HG03139 (cell line): ENCODE measurements around the gene CNTN6.

Source experiments
- ATAC-seq: cut with Tn5 transposase; IDR thresholded peaks from one replicate; pipeline ENCODE4 v1.9.1; 2021; ENCODE audit not compliant: unreplicated experiment

CNTN6 gene

DNA sequence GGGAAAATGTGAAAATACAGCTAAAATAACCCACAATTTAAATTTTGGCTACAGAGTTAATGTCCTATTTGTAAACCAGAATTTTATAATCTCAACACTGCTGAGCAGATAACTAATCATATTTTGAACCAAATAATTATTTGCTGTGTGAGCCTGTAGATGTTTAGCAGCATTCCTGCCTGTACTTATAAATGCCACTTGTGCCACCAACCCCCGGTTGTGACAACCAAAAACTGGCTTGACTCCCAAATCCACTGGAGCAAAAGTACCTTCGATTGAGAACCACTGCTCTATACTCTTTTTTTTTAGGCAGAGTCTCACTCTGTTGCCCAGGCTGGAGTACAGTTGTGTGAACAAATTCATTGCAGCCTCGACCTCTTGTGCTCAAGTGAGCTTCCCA is 78.5 kb downstream of the CNTN6 start:
- no peak for ATAC-seq

DNA sequence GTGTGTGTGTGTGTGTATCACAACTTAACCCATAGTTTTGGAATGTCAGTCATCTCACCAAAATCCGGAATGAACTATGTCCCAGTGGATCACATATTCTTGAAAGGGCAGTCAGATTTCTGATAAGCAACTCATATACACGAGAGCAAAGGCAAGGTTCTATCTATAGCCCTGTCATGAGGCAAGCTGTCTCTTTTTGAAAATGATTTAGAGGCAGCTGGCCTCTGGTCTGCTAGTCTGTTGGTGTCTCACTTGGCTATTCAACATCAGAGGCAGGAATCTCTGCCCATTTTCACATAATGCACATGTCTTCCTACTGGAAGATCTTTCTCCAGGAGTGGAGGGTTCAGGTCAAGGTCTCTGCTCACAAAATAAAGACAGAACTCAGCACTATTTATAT is 79.8 kb downstream of the CNTN6 start:
- no peak for ATAC-seq

DNA sequence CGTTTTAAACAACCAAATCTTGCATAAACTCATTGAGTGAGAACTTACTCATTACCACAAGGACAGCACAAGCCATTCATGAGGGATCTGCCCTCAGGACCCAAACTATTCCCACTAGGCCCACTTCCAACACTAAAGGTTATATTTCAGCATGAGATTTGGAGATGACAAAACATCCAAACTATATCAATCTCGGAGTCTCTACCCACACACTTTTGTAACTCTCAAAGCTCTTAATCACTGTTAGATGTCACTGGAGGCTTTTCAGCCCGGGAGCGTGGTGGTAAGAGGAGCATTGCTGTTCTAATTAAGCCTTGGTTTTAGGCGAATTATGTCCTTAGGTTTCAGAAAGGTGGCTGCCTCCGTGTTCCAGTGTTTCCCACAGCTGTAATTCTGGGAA is 86.3 kb downstream of the CNTN6 start:
- no peak for ATAC-seq

DNA sequence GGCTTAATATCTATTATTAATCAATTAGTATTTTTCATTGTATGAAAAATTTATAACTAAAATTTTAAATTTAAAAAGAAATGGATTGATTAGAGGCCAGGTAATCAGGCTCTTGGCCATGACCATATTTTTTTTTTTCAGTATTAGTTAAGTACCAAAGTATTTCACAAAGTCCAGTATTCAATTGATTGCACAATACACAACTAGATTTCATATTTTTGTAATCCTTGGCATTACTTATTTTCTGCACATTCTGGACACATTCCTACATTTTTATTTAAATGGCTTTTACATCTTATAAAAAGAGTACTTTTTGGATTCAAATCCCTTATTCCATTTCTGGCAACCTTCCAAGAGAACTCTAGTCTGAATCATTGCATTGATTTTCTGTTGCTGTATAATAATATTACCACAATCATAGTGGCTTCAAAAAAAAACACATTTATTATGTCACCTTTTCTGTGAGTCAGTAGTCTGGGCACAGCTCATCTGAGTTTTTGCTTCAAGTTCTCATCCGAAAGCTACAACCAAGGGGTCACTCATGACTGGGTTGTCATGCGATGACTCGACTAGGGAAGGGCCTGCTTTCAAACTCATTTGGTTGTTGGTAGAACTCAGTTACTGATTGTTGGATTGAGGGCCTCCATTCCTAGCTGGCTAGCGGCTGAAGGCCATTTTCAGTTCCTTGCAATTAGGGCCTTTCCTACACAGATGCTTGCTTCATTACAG is 90.7 kb downstream of the CNTN6 start:
- ATAC-seq, result no peak

DNA sequence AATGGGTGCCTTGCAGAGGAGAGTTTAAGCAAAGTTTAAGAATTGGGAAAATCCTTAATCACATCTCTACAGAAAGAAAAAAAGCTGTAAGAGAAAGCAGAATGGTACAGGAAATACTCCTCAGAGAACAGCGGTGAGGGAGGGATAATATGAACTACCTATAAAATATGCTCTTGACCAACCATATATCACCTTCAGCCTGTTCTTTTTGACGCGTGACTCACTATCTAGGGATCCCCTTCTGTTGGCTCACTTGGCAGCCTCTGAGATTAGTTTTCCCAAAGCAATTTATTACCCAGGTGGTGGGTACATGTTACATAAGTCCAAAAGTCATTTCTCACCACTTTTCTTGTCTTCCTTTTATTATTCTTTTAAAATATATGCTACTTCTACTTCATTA is 97.7 kb downstream of the CNTN6 start:
- no peak for ATAC-seq

DNA sequence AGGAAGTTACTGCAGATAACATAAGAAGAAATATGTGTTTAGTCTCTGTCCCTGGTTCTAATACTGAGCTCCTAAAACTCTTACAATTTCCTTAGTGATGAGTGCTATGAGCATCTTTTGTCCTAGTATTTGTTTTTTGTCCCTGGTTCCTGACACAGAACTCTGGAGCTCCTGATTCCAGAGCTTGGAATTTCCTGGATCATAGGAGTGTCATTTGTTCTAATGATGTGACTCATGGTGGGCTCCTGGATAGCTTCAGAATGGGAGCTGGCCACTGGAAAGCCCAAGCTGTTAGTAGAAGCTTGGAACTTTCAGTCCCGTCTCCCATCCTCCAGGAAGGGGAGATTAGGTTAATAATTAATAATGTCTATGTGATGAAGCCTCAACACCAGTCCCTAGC is 98.2 kb downstream of the CNTN6 start:
- ATAC-seq, result no peak

DNA sequence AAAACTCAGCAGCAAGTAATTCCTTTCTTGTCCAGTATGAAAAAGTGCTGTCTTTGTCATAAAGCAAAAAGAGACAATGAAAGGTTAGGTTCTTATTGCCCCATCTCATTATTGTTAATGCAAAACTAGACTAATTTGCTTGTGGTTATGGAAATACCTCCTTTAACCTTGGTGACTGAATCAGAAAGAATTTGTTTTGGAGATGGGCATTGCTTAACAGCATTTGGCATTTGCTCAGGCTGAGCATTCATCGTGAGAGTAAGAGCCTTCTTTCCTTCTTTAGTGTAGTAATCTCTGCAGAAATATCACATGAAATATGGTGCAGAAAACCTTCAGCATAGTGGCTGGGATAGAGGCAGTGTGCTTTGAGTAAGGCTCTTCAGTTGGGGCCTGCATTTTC is 103.1 kb downstream of the CNTN6 start:
- no peak for ATAC-seq

DNA sequence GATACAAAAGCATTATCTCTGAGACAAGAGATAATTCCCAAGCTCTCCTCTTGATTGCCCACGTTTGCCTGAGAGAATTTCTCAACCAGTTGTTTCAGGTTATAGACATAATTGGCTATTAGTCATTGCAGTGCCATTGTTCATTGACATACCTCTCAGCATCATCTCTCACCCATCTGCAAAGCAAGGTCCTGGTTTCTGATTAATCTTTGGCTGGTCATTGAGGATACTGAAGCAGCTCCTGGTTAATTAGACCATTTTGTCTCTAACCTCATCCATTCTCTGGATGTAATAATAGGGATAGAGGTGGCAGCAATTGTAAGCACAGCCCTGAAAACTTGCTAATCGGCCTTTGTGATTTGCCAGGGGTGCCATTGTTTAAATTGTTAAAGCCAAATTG is 104.2 kb downstream of the CNTN6 start:
- no peak for ATAC-seq

DNA sequence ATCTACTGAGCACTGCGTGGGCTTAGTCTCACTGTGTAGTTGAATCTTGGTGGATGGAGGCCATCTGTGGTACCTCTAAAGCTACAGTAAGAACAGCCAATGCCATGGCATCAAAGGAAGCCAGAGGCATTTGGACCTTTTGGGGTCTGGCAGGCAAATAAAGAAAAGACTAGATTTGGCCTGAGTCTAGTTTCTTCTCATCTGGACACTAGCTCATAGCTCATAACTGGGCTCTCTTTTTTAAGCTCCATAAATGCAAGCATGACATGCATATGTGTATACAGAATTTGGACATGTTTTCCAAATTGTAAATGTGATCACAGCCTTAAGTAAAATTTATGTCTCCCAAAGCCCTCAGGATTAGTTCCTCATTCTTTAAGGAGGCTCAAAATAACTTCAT is 107.5 kb downstream of the CNTN6 start:
- ATAC-seq, result no peak

DNA sequence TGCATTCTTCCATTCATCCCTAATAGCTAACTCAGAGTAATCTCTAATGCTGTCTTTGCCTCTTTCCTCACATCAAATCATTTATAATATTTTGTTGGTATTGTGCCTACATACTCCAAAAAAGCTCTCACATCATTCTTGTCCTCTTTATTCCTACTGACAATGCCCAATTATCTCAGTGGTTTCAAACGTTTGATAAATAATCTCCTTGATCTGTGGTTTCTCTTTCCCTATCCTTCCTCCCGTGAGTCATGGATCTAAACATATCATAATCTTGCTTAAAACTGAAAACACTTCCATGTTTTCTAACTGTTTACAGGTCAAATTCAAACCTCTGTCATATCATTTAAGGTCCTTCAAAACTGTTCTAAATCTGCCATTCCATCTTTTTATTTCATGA is 115.1 kb downstream of the CNTN6 start:
- no peak for ATAC-seq

DNA sequence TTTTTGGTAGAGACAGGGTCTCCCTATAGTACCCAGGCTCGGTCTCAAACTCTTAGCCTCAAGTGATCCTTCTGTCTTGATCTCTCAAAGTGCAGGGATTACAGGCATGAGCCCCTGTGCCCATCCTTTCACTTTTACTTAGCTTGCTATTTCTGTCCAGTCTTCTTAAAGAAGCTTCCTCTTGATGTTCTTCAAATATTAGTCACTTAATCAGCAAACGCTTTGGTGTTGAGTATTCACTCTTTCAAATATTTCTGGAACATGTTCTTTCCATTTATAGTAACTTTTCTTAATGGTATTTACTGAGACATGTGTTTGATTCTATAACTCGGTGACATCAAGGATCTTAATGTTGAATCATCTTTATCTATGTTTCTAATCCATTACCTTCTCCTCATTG is 122.1 kb downstream of the CNTN6 start:
- ATAC-seq, result no peak

DNA sequence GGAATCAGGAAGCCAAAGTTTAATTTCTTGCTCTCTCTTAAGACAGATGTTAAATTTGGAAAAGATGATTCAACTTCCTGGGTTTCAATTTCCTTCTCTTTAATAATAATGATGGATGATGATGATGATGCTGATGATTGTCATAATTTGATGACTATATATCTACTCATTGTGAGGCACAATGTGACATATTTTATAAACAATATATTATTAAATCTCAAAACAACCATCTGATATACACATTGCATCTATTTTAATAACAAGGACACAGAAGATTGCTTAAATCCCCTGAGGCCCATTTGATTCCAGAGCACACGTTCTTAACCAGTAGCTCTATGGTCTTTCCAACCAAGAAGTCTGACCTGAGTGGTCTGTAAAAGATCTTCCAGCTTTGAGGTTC is 124.0 kb downstream of the CNTN6 start:
- no peak for ATAC-seq

DNA sequence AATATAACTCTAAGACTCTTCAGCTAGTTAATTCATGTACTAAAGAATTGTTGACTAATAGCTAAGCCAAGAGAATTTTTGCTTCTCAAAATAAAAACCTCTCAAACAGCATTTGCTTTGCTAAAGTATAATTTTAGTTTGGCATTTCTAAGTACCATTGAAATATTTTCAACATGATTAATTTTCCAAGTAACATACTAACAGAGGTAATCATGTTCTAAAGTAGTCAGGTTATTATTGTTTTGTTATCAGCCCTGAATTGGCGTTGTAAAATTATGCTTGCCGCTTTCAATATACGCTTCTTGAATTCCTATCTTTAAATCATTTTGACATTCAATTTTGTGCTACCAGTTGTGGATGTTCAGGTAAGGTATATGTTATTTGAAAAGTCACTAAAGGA is 134.3 kb downstream of the CNTN6 start:
- no peak for ATAC-seq

DNA sequence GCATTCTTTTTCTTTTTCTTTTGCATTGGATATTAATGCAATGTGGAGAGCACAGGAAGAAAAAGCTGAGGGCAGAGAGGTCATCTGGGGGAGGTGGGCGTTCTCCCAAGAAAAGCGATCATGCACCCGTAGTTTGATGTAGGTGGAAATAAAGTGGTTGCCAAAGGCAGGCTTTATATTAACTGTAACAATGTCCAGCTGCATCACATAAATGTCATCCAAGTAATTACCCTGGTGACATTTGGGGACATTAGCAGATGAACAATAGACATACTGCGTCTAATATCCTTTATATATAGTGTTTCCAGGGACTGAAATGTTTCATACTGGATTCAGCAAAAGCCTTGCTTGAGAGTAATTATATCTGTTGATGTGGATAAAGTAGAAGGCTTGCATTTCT is 135.5 kb downstream of the CNTN6 start:
- no peak for ATAC-seq

DNA sequence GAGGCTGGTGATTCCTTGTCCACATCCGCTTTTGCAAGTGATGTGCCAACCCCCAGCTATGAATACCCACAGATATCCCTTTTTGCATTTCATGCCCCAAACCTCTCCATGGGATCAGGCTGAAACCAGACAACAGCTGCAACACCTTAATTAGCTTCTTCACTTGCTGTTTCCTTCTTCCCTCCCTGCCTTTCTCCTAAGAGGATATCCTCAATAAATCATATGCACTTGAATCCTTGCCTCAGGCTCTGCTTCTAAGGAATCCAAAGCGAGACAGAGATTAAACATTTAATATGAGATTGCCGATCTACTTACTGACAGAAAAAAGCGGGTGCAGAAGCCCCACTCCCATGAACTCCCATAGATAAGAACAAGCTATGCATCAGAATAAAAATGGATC is 138.1 kb downstream of the CNTN6 start:
- ATAC-seq, result no peak

DNA sequence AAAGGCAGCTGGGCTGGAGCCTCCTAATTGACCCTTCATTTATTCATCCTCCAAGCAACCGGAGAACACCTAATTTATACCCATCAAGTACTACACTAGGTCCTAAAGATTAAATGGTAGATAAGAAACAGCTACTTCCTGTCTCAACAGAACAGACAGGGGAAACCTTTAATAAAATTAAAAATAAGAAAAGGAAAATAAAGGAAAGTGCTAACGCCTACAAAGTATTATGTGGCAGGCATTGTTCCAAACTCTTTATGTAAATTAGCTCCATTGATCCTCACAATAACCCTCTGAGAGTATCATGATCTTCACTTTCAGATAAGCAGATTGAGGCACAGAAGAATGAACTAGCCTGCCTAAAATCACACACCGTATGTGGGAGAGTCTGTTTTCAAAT is 139.5 kb downstream of the CNTN6 start:
- ATAC-seq, result no peak

DNA sequence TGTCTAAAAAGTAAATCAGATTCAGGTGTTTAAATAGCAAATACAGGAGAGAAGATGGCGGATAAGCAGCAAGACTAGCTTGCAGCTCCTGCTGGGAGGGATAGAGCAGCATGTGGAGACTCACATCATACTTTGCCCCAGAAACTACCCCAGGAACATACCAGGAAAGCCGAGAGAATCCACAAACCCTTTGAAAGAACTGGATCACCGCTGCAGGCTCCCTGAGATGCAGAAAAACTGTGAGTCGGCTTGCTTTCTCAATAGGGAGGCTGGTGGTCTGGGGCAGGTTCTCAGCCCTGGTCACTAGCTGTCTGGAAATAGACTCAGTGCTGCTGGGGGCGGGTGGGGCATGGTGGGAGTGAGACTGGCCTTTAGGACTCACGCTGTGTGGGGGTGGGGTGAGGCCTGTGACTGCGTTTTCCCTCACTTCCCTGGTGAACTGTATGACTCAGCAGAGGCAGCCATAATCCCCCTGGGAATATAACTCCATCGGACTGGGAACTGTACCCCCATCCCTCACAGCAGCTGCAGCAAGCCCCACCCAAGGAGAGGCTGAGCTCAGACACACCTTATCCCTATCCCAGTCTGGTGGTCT is 142.8 kb downstream of the CNTN6 start:
- ATAC-seq, result no peak

DNA sequence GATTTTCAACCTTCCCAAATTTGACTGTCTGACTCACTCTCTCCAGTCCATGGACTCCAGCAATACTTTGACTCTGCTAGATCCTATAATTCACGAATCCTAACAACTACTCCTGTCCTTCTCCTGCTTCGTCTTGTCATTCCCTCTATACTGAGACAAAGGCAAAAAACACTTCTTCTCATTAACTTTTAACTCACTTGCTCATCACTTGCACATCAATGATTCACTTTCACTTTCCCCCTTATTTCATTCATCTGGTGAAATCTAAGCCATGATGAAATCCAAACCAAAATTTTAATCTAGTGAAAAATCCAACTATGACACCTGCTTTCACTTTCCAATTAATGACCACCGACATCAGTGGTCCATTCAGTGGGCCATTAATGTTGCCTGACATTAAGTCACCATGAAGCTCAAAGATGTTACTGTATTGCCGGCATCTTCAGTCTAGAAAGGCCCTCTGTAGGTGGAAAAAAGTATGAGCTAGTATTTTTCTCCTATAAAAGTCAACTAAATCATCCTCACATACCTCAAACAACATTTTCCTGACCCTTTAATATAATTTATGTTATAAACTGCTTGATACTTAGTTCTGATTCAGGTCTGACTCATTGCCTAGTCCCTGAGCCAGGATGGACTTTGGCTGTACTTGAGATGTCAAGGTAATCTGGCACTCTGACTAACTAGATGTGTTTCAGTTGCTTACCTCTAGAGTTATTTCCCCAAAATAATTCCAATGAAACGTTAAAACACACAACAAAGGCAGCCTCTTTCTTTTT is 158.6 kb downstream of the CNTN6 start:
- no peak for ATAC-seq

DNA sequence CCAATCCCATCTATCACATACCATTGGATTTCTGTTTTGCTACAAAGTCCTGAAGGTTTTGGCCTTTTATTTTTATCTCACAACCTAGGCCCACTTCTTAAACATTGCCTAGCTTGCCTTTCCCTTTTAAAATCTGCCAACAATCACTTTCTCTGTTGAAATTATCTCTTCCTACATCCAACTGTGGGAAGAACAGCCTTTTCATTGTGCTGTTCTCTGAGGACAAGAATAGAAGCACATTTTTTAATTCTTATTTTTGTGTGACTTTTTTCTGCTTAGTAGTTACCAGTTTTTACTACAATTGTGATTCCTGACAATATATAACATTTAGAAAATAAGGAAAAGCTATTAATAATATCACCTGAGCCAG is 159.2 kb downstream of the CNTN6 start:
- ATAC-seq, result no peak

DNA sequence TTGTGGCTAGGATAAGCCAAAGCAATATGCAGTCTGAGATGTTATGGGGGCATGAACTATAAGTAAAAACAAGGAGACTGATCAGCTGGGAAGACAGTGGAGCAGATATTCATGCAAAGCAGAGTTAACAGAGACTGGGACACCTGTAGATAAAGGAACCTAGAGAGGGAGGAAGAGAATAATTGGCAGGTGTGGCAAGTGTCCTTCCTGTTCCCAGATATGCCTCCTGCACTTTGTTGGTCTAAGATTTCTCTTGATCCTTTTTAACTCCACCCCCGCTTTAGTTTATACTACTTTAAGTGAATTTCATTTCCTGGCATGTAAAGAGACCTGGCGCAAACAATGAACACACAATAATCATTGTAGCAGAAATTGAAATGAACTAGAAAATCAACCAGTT is 169.4 kb downstream of the CNTN6 start:
- ATAC-seq, result no peak

DNA sequence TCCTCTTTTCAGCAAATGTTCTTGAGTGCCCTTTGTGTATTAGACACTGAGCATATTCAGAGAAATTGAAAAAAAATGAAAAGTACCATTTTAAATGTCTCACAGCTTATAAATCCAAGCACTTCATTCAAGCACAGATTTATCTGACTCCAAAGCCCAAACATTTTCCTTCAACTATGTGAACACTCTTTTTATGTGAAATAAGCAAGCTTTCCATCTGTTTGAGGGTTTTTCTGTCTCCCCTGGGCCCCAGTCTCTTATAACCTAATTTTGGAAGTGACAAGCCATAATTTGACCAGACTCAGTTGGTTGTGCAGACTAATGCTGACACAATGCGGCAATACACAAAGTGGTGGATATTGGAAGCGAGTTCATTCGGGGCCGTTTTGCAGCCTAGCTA is 170.3 kb downstream of the CNTN6 start:
- ATAC-seq, result no peak

DNA sequence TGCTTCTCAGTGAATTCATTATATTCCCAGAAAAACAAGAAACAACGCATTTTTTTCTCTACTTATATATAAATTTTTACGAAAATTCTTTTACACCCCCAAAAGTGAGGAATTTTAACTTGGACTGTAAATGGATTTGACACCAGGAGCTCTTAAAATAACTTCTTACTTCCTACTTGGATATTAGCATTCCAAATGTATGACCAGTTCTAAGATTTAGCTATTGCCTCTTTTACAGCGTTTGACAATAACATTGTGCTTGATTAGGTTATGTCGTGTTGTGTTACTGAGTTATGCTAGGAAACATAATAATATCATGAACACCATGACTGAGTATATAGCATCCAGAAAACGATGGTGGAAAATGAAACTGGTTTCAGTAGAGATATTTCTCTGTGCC is 177.0 kb downstream of the CNTN6 start:
- ATAC-seq, result no peak
